ENCODE data around the gene EPHB6. TPM values are rescaled to one million over a fixed set of nuclear protein-coding genes. Genes with fewer than 3 reads are reported as not detected.

EPHB6 gene
- total RNA-seq, 1 donor from 2014 or later: 1.0 TPM

DNA sequence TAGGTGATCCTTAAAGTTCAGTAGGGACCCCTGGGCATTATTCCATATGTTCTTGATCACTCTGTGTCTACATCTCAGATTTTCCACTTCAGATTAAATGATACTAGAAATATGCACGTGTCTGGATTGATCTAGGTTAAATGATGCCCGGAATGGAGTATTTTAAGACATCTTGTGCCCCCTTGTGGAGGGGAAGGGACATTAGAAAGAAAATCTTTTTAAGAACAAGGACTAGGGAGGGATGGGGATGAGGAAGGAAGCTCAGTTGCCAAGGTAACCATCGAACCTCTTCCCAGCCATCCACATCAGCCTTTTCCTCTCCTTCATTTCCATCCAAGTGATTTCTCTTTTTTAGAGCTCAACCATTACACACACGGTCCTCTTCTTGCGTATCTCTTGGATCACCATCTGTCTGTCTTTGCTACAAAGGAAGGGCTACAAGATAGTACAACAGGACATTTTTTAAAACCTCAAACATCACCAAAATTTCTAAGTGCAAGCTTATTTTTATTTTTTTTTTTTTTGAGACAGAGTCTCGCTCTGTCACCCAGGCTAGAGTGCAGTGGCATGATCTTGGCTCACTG is 43.6 kb upstream of the EPHB6 start:
- no peaks in the 10 kb centered on the region for H3K9me3 ChIP-seq (ENCODE audit: control insufficient read depth in 3 of 3, low read length in 3 of 3)
- no peak overlapping the region for H3K4me3 ChIP-seq (ENCODE audit: low read length in 3 of 3)
- no peaks in the 10 kb centered on the region for H3K4me1 ChIP-seq (ENCODE audit: control insufficient read depth in 3 of 3, insufficient read depth in 3 of 3, low read length in 3 of 3)
- H3K9ac ChIP-seq (ENCODE audit: low read depth in 1 of 3, low read length in 3 of 3): no peak overlapping the region
- no peaks in the 10 kb centered on the region for H3K36me3 ChIP-seq (ENCODE audit: control insufficient read depth in 3 of 3, insufficient read depth in 3 of 3, low read length in 3 of 3)
- H3K27me3 ChIP-seq (ENCODE audit: control insufficient read depth in 3 of 3, insufficient read depth in 3 of 3, low read length in 3 of 3): peaks cover 5 to 14% (median 10%) of the 10 kb centered on the region in 3 donors
- H3K27ac ChIP-seq (ENCODE audit: low read depth, low read length): no peak overlapping the region

GRCh38 chr7:142812437-142813215 is 42.2 kb upstream of the EPHB6 start:
- Histone ChIP-seq H3K4me3 (ENCODE audit: low read length in 3 of 3) (no peak overlapping the region), H3K27me3 (ENCODE audit: control insufficient read depth in 3 of 3, insufficient read depth in 3 of 3, low read length in 3 of 3) (peaks cover 7 to 20% (median 16%) of the 10 kb centered on the region in 3 donors)

GRCh38 chr7:142813226-142813625 is 41.6 kb upstream of the EPHB6 start:
- Histone ChIP-seq H3K9me3 (ENCODE audit: control insufficient read depth in 3 of 3, low read length in 3 of 3) (no peaks in the 10 kb centered on the region), H3K9ac (ENCODE audit: low read depth in 1 of 3, low read length in 3 of 3) (no peak overlapping the region), H3K27ac (ENCODE audit: low read depth, low read length) (no peak overlapping the region), H3K4me1 (ENCODE audit: control insufficient read depth in 3 of 3, insufficient read depth in 3 of 3, low read length in 3 of 3) (no peaks in the 10 kb centered on the region), H3K27me3 (ENCODE audit: control insufficient read depth in 3 of 3, insufficient read depth in 3 of 3, low read length in 3 of 3) (peaks cover 7 to 21% (median 16%) of the 10 kb centered on the region in 3 donors), H3K36me3 (ENCODE audit: control insufficient read depth in 3 of 3, insufficient read depth in 3 of 3, low read length in 3 of 3) (no peaks in the 10 kb centered on the region), H3K4me3 (ENCODE audit: low read length in 3 of 3) (no peak overlapping the region)

More at GRCh38 chr7:142812437-142813215, 42.2 kb upstream of the EPHB6 start:
- Histone ChIP-seq H3K27ac (ENCODE audit: low read depth, low read length) (no peak overlapping the region), H3K9ac (ENCODE audit: low read depth in 1 of 3, low read length in 3 of 3) (no peak overlapping the region), H3K9me3 (ENCODE audit: control insufficient read depth in 3 of 3, low read length in 3 of 3) (no peaks in the 10 kb centered on the region), H3K36me3 (ENCODE audit: control insufficient read depth in 3 of 3, insufficient read depth in 3 of 3, low read length in 3 of 3) (no peaks in the 10 kb centered on the region), H3K4me1 (ENCODE audit: control insufficient read depth in 3 of 3, insufficient read depth in 3 of 3, low read length in 3 of 3) (no peaks in the 10 kb centered on the region)

DNA sequence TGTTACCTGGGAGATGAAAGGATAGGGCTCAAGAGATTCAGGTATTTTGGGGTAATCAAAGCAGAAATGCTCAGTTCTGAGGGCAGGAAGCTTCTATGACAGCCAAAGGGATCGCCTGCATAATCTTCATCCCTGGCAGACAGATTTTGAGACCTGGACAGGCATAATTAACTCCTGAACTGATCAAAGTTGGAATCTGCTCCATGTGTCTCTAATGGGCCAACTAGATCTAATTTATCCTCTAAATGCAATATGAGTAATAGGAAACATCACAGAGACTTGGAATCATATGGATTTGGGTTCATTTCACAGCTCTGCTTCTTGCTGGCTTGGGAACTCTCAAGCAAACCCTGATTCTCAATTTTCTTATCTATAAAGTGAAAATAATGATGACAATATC is 41.2 kb upstream of the EPHB6 start:
- H3K27me3 ChIP-seq (ENCODE audit: control insufficient read depth in 3 of 3, insufficient read depth in 3 of 3, low read length in 3 of 3): peaks cover 7 to 21% (median 16%) of the 10 kb centered on the region in 3 donors
- H3K4me3 ChIP-seq (ENCODE audit: low read length in 3 of 3): no peak overlapping the region
- no peaks in the 10 kb centered on the region for H3K4me1 ChIP-seq (ENCODE audit: control insufficient read depth in 3 of 3, insufficient read depth in 3 of 3, low read length in 3 of 3)
- no peak overlapping the region for H3K9ac ChIP-seq (ENCODE audit: low read depth in 1 of 3, low read length in 3 of 3)
- H3K9me3 ChIP-seq (ENCODE audit: control insufficient read depth in 3 of 3, low read length in 3 of 3): no peaks in the 10 kb centered on the region
- no peaks in the 10 kb centered on the region for H3K36me3 ChIP-seq (ENCODE audit: control insufficient read depth in 3 of 3, insufficient read depth in 3 of 3, low read length in 3 of 3)
- no peak overlapping the region for H3K27ac ChIP-seq (ENCODE audit: low read depth, low read length)

DNA sequence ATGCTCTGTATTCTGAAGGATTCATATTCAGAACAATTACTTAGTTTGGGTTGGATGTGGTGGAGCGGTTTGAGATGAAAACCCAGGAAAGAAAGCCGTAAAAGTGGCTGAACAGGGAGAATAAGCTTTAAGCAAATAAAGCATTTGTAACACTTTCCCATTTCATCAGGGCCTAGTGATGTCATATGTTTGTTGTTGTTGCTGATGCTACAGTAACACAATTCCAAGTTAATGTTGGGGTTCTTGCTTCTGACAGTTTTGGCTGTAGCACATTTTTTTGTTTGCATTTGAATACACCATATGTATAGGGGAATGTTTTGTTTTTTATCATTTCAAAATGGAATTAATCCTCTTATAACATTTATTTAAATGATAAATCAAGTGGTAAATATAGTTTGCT is 40.4 kb upstream of the EPHB6 start:
- Histone ChIP-seq H3K4me1 (ENCODE audit: control insufficient read depth in 3 of 3, insufficient read depth in 3 of 3, low read length in 3 of 3) (no peaks in the 10 kb centered on the region), H3K4me3 (ENCODE audit: low read length in 3 of 3) (no peak overlapping the region), H3K27me3 (ENCODE audit: control insufficient read depth in 3 of 3, insufficient read depth in 3 of 3, low read length in 3 of 3) (peaks cover 7 to 21% (median 16%) of the 10 kb centered on the region in 3 donors)

GRCh38 chr7:142815134-142815533 is 39.7 kb upstream of the EPHB6 start:
- H3K9me3 ChIP-seq (ENCODE audit: control insufficient read depth in 3 of 3, low read length in 3 of 3): no peaks in the 10 kb centered on the region
- no peak overlapping the region for H3K4me3 ChIP-seq (ENCODE audit: low read length in 3 of 3)
- H3K36me3 ChIP-seq (ENCODE audit: control insufficient read depth in 3 of 3, insufficient read depth in 3 of 3, low read length in 3 of 3): no peaks in the 10 kb centered on the region
- peaks cover 7 to 21% (median 16%) of the 10 kb centered on the region in 3 donors for H3K27me3 ChIP-seq (ENCODE audit: control insufficient read depth in 3 of 3, insufficient read depth in 3 of 3, low read length in 3 of 3)
- no peaks in the 10 kb centered on the region for H3K4me1 ChIP-seq (ENCODE audit: control insufficient read depth in 3 of 3, insufficient read depth in 3 of 3, low read length in 3 of 3)
- no peak overlapping the region for H3K9ac ChIP-seq (ENCODE audit: low read depth in 1 of 3, low read length in 3 of 3)
- no peak overlapping the region for H3K27ac ChIP-seq (ENCODE audit: low read depth, low read length)

More for the DNA sequence above, 40.4 kb upstream of the EPHB6 start:
- H3K27ac ChIP-seq (ENCODE audit: low read depth, low read length): no peak overlapping the region
- no peaks in the 10 kb centered on the region for H3K36me3 ChIP-seq (ENCODE audit: control insufficient read depth in 3 of 3, insufficient read depth in 3 of 3, low read length in 3 of 3)
- no peaks in the 10 kb centered on the region for H3K9me3 ChIP-seq (ENCODE audit: control insufficient read depth in 3 of 3, low read length in 3 of 3)
- no peak overlapping the region for H3K9ac ChIP-seq (ENCODE audit: low read depth in 1 of 3, low read length in 3 of 3)

DNA sequence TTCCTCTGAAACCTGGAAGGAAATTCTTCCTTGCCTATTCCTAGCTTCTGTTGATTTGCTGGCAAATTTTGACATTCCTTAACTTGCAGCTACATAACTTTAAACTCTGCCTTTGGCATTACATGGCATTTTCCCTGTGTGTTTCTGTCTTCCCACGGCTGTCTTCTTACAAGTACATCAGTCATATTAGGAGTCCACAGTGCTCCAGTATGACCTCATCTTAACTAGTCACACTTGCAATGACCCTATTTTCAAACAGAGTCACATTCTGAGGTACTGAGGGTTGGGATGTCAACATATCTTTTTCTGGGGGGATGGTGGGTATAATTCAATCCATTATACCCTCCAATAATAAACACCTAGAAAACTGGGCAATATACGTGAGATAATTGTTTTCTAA is 37.4 kb upstream of the EPHB6 start:
- H3K27me3 ChIP-seq (ENCODE audit: control insufficient read depth in 3 of 3, insufficient read depth in 3 of 3, low read length in 3 of 3): peaks cover 7 to 18% (median 11%) of the 10 kb centered on the region in 3 donors
- no peak overlapping the region for H3K9ac ChIP-seq (ENCODE audit: low read depth in 1 of 3, low read length in 3 of 3)
- no peaks in the 10 kb centered on the region for H3K4me1 ChIP-seq (ENCODE audit: control insufficient read depth in 3 of 3, insufficient read depth in 3 of 3, low read length in 3 of 3)

DNA sequence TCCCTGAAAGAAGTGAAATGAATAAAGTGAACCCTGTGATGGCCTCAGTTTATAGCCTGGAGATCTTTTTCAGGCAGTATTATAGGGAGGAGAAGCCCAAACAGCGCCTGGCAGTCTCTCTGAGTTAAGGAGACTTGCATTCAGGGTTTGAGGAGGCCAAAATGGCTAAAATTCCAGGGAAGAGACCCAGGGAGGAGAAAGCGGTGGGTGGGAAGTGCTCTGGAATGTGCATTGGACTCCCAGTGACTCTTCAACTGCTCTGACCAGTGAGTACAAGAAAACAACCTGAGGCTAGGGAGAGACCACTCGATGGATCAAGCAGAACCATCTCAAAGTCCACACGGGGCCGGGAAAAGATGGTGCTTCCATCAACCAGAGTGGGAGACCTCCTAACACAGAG is 35.3 kb upstream of the EPHB6 start:
- no peak overlapping the region for H3K4me3 ChIP-seq (ENCODE audit: low read length in 3 of 3)
- no peak overlapping the region for H3K27ac ChIP-seq (ENCODE audit: low read depth, low read length)
- H3K36me3 ChIP-seq (ENCODE audit: control insufficient read depth in 3 of 3, insufficient read depth in 3 of 3, low read length in 3 of 3): no peaks in the 10 kb centered on the region
- peaks cover 7 to 14% (median 11%) of the 10 kb centered on the region in 3 donors for H3K27me3 ChIP-seq (ENCODE audit: control insufficient read depth in 3 of 3, insufficient read depth in 3 of 3, low read length in 3 of 3)
- H3K9ac ChIP-seq (ENCODE audit: low read depth in 1 of 3, low read length in 3 of 3): no peak overlapping the region
- H3K4me1 ChIP-seq (ENCODE audit: control insufficient read depth in 3 of 3, insufficient read depth in 3 of 3, low read length in 3 of 3): no peaks in the 10 kb centered on the region
- no peaks in the 10 kb centered on the region for H3K9me3 ChIP-seq (ENCODE audit: control insufficient read depth in 3 of 3, low read length in 3 of 3)

More for the DNA sequence above, 37.4 kb upstream of the EPHB6 start:
- Histone ChIP-seq H3K27ac (ENCODE audit: low read depth, low read length) (no peak overlapping the region), H3K4me3 (ENCODE audit: low read length in 3 of 3) (no peak overlapping the region), H3K36me3 (ENCODE audit: control insufficient read depth in 3 of 3, insufficient read depth in 3 of 3, low read length in 3 of 3) (no peaks in the 10 kb centered on the region), H3K9me3 (ENCODE audit: control insufficient read depth in 3 of 3, low read length in 3 of 3) (no peaks in the 10 kb centered on the region)

DNA sequence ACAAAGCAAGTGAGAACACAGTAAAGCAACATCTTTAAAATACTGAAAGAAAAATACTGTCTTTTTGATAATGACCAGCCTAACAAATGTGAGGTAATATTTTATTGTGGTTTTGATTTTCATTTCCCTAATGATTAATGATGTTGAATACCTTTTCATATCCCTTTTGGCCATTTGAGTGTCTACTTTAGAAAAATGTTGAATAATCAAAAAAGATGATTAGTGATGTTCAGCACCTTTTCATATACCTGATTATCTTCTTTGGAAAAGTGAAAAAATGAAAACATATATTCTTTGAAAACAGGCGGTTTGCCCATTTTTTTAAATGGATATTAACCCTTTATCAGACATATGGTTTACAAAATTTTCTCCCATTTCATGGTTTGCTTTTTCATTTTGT is 32.2 kb upstream of the EPHB6 start:
- Histone ChIP-seq H3K4me3 (ENCODE audit: low read length in 3 of 3) (no peak overlapping the region), H3K27me3 (ENCODE audit: control insufficient read depth in 3 of 3, insufficient read depth in 3 of 3, low read length in 3 of 3) (no peaks in the 10 kb centered on the region), H3K4me1 (ENCODE audit: control insufficient read depth in 3 of 3, insufficient read depth in 3 of 3, low read length in 3 of 3) (no peaks in the 10 kb centered on the region), H3K9ac (ENCODE audit: low read depth in 1 of 3, low read length in 3 of 3) (no peak overlapping the region), H3K9me3 (ENCODE audit: control insufficient read depth in 3 of 3, low read length in 3 of 3) (no peaks in the 10 kb centered on the region), H3K36me3 (ENCODE audit: control insufficient read depth in 3 of 3, insufficient read depth in 3 of 3, low read length in 3 of 3) (no peaks in the 10 kb centered on the region), H3K27ac (ENCODE audit: low read depth, low read length) (no peak overlapping the region)

GRCh38 chr7:142827951-142828500 is 26.9 kb upstream of the EPHB6 start:
- Histone ChIP-seq H3K9ac (ENCODE audit: low read depth in 1 of 3, low read length in 3 of 3) (no peak overlapping the region), H3K4me1 (ENCODE audit: control insufficient read depth in 3 of 3, insufficient read depth in 3 of 3, low read length in 3 of 3) (no peaks in the 10 kb centered on the region), H3K27me3 (ENCODE audit: control insufficient read depth in 3 of 3, insufficient read depth in 3 of 3, low read length in 3 of 3) (no peaks in the 10 kb centered on the region), H3K4me3 (ENCODE audit: low read length in 3 of 3) (no peak overlapping the region), H3K27ac (ENCODE audit: low read depth, low read length) (no peak overlapping the region), H3K9me3 (ENCODE audit: control insufficient read depth in 3 of 3, low read length in 3 of 3) (no peaks in the 10 kb centered on the region), H3K36me3 (ENCODE audit: control insufficient read depth in 3 of 3, insufficient read depth in 3 of 3, low read length in 3 of 3) (no peaks in the 10 kb centered on the region)

Measured in skeletal muscle tissue (tissue), 4 donors.